OCI-LY7 (cell line): ENCODE results near the gene KCNQ5.

Source experiments
- CTCF ChIP-seq: fragments of 200-600 bp; sonication (generic); conservative IDR thresholded peaks from 2 replicates; pipeline ENCODE4 v1.5.1; 2014; ENCODE audit warnings: mild to moderate bottlenecking, antibody characterized with exemption, low read length, moderate library complexity, mixed read lengths
- EZH2phosphoT487 ChIP-seq: fragments of 200-600 bp; sonication (generic); IDR thresholded peaks from 2 replicates; pipeline ENCODE4 v1.6.1; 2018; ENCODE audit warnings: low read depth, borderline replicate concordance, mild to moderate bottlenecking, mixed run types, antibody characterized with exemption, low read length, moderate library complexity, mixed read lengths

DNA sequence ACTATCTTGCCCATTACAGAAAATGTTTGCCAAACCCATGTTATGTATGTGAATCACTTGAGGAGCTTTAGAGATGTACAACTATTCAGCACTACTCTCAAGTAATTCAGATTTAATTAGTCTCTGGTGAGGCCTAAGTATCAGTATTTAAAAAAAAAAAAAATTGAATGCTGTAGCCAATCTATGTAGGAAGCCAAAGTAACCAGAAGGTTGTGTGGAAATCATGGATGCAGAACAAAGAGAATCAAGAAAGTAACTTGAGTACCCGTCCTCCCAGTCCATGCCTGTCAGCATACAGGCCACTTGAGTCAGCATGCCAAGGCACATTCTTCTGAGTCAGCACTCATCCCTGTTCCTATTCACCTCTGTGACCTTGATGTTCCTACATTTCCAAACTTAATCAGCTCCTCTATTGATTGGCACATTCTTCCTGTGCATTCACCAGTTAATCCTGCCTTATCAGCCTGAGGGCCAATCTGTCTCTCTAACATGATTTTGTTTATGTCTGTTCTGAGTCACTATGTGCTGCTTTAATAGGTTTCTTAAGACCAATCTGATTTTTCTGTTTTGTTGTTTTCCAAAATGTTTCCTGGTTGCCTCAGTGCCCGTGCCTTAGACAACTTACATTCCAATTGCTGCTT lies 165.6 kb downstream of the KCNQ5 start:
- no peak for TF ChIP-seq CTCF
- TF ChIP-seq EZH2phosphoT487, result no peak
